ENCODE measurements around the gene RAX.

The RAX gene

DNA sequence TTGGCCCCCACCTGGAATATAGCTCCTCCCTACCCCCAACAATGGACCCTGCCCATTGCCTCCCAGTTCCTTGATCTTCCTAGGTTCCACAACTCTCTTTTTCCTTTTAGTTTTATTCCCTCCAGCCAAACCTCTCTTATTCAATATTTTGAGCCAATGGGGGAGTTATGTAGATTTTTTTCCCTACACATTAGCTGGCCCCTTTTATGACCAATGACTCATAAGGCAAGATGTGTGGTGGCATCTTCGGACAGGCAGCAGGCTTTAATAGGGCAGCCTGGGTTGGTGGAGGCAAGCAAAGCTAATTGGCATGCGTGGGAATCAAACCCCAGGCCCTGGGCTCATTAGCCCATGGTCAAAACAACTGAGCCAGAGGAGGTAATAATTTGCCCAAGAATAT is 44.1 kb downstream of the RAX start:
- Histone ChIP-seq H3K9ac (ENCODE audit: insufficient read length) (no peak overlapping the region), H3K9me3 (ENCODE audit: low read depth, low read length) (no peaks in the 10 kb centered on the region), H3K36me3 (ENCODE audit: insufficient read depth, low read length) (peaks cover 58% of the 10 kb centered on the region), H3K4me3 (no peak overlapping the region; the same call in 1 of the 2 replicates), H3K27ac (peak overlapping the region; percentile 88; the same call in 1 of the 2 replicates)
- no peak for DNase-seq (ENCODE audit: low read depth, low spot score)
- no peak for TF ChIP-seq EZH2 (IDR thresholded peaks at IDR 0.05)
- TF ChIP-seq POLR2AphosphoS5 (IDR thresholded peaks at IDR 0.05; ENCODE audit: borderline replicate concordance, low read depth, low read length), result no peak
- TF ChIP-seq FOXP2 (optimal IDR thresholded peaks at IDR 0.05; ENCODE audit: control extremely low read depth, extremely low read length, insufficient read depth), result no peak

DNA sequence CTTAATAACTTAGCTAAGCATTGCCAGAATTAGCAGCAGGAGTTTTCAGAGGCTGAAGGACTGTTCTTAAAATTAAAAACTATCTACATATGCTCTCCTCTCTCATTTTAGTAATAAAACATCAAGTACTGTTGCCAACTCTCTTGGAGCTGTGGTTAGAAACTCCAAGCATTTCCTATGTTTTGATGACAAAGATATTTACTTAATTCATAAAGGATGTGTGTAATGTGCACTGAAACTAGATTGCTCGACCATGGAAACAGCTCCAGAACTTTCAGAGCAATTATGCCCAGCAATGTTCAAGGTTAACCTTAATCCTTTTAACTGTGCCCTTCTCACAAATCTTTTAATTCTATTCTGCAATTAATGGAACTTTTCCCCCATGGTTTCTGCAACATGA is 44.9 kb downstream of the RAX start:
- DNase-seq (ENCODE audit: low read depth, low spot score), result peak; percentile 93
- no peaks in the 10 kb centered on the region for H3K9me3 ChIP-seq (ENCODE audit: low read depth, low read length)

DNA sequence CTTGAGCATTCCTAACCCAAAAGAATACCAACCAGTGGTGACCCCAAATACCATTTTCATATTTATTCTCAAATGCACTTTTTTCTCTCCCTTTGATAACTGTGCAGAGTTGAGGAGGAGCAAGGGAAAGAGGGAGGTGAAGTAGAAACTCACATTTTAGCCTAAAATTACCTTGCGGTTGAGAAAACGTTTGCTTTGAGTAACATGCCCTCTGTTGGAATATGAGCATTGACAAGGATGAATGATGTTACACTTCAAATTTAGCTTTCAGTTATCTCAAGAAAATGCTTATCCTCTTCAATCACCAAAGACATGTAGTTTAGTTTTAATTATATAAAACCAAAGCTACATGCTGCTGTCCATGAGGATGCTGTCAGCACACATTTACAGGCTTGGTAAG is 50.9 kb downstream of the RAX start:
- peaks cover 25% of the 10 kb centered on the region for H3K36me3 ChIP-seq (ENCODE audit: insufficient read depth, low read length)
- DNase-seq (ENCODE audit: low read depth, low spot score), result no peak
- TF ChIP-seq EZH2 (IDR thresholded peaks at IDR 0.05) (no peak), FOXP2 (optimal IDR thresholded peaks at IDR 0.05; ENCODE audit: control extremely low read depth, extremely low read length, insufficient read depth) (no peak), POLR2AphosphoS5 (IDR thresholded peaks at IDR 0.05; ENCODE audit: borderline replicate concordance, low read depth, low read length) (no peak)
- peak overlapping the region; percentile 86; the same call in 1 of the 2 replicates for H3K27ac ChIP-seq
- peak overlapping the region; percentile 88 for H3K9ac ChIP-seq (ENCODE audit: insufficient read length)
- H3K4me3 ChIP-seq, result peak overlapping the region; percentile 82
- no peaks in the 10 kb centered on the region for H3K9me3 ChIP-seq (ENCODE audit: low read depth, low read length)

More for the DNA sequence above, 44.9 kb downstream of the RAX start:
- Histone ChIP-seq H3K9ac (ENCODE audit: insufficient read length) (no peak overlapping the region), H3K36me3 (ENCODE audit: insufficient read depth, low read length) (peaks cover 58% of the 10 kb centered on the region), H3K4me3 (peak overlapping the region; percentile 64), H3K27ac (peak overlapping the region; percentile 88)
- TF ChIP-seq POLR2AphosphoS5 (IDR thresholded peaks at IDR 0.05; ENCODE audit: borderline replicate concordance, low read depth, low read length) (peak; percentile 69; the same call in 1 of the 2 replicates), EZH2 (IDR thresholded peaks at IDR 0.05) (no peak)

DNA sequence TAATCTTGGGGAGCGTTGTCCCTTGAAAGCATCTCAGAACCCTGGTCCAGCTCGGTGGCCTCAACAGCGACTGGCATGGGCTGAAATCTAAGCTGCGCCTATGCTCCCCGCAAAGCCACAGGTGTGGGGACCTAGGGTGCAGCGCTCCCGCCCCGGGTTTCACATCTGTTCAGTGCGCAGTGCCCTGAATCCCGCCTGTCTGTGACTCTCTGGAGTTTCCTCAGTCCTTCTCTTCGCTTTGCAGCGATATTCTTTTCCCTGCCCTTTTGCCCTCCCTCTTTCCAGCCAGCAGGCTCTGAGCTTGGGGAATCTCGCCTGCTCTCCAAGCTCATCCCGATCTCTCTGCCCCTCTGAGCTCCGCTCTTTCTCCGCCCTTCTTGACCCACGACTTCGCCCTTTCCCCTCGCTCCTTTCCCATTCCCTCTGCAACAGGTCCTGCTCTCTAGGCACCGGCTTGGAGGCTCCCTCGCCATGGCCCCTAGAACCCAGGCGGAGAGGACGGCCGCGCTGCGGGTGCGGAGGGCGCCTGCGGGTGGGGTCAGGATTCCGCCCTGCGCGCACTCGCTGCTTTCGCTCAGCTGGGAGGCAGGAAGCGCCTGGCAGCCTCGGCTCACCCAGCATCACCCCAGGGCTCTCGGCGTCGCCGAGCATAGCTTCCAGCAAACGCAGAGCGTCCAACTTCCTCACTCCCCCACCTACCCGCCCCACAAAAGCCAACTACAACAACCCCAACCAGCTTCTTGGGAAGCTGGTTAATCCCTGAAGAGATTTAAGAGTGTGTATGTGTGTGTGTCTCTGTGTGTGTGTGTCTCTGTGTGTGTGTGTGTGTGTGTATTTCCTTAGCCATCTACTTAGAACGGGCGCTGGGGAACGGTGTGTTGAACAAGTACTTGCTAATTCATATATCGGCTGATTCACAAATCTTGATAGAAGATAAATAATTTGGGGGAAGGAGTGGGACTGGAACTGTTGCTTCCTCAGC is 52.2 kb downstream of the RAX start:
- Histone ChIP-seq H3K4me3 (peak overlapping the region; percentile 82), H3K9me3 (ENCODE audit: low read depth, low read length) (no peaks in the 10 kb centered on the region), H3K27ac (peak overlapping the region; percentile 75), H3K9ac (ENCODE audit: insufficient read length) (peak overlapping the region; percentile 88), H3K36me3 (ENCODE audit: insufficient read depth, low read length) (peaks cover 12% of the 10 kb centered on the region; the same call in 1 of the 2 replicates)
- no peak for TF ChIP-seq FOXP2 (optimal IDR thresholded peaks at IDR 0.05; ENCODE audit: control extremely low read depth, extremely low read length, insufficient read depth)
- peak; percentile 41; the same call in 1 of the 2 replicates for TF ChIP-seq POLR2AphosphoS5 (IDR thresholded peaks at IDR 0.05; ENCODE audit: borderline replicate concordance, low read depth, low read length)
- no peak for DNase-seq (ENCODE audit: low read depth, low spot score)

DNA sequence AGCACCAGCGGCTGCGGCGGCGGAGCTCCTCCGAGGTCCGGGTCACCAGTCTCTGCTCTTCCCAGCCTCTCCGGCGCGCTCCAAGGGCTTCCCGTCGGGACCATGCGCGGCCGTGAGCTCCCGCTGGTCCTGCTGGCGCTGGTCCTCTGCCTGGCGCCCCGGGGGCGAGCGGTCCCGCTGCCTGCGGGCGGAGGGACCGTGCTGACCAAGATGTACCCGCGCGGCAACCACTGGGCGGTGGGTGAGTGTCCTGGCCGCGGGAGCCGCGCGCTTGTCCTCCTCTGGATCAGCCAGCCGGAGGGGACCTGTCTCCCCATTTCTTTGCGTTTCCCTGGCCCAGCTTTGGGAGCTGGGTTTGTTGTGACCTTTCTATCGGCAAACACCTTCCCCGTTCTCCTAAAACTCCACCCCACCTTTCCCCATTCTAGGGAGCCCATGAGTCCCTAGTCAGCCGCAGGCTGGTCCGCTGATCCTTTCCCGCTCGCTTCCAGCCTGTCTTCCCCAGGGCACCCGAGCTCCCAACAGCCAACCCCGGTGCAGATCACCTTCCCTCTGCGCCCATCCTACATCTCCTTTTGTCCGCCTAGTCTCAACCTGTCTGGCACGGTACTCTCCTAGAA is 53.0 kb downstream of the RAX start:
- TF ChIP-seq EZH2 (IDR thresholded peaks at IDR 0.05) (no peak), POLR2AphosphoS5 (IDR thresholded peaks at IDR 0.05; ENCODE audit: borderline replicate concordance, low read depth, low read length) (peak; percentile 67), FOXP2 (optimal IDR thresholded peaks at IDR 0.05; ENCODE audit: control extremely low read depth, extremely low read length, insufficient read depth) (no peak)
- H3K4me3 ChIP-seq, result peak overlapping the region; percentile 82
- peak overlapping the region; percentile 88 for H3K9ac ChIP-seq (ENCODE audit: insufficient read length)
- no peaks in the 10 kb centered on the region for H3K9me3 ChIP-seq (ENCODE audit: low read depth, low read length)
- H3K36me3 ChIP-seq (ENCODE audit: insufficient read depth, low read length), result peaks cover 8% of the 10 kb centered on the region; the same call in 1 of the 2 replicates
- DNase-seq (ENCODE audit: low read depth, low spot score), result no peak
- peak overlapping the region; percentile 75 for H3K27ac ChIP-seq

DNA sequence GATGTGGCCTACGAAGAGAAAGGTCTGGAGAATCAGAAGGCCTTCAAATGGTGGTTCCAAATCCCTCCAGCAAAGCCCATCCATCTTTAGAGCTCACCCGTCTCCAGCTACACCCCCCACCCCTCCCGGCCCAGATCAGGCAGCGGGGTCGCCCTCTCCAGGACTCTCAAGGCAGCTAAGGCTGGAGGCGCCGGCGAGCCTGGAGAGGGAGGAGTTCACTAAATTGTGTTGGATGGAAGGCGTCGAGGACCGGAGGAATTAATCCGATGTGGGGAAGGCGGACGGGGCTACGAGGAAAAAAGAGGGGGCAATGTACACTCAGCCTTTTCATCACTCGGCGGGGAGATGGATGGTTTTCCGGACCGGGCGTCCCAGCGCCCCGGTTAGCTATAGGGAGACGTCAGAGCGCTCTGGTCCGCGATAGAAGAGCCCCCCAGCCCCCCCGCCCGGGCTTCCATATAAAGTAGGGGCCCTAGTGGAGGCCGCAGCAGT is 53.5 kb downstream of the RAX start, which contains the start of gene GRP:
GRP (plus strand) TSS at position 487 of the 492 bp plus-strand sequence. CDS start 108 bp downstream, outside the sequence.
- peak within 1 kb of the TSS; percentile 82 for H3K4me3 ChIP-seq
- TF ChIP-seq EZH2 (IDR thresholded peaks at IDR 0.05), result no peak
- TF ChIP-seq POLR2AphosphoS5 (IDR thresholded peaks at IDR 0.05; ENCODE audit: borderline replicate concordance, low read depth, low read length), result no peak
- TF ChIP-seq FOXP2 (optimal IDR thresholded peaks at IDR 0.05; ENCODE audit: control extremely low read depth, extremely low read length, insufficient read depth), result no peak
- no peaks in the 10 kb centered on the region for H3K9me3 ChIP-seq (ENCODE audit: low read depth, low read length)
- peak within 1 kb of the TSS; percentile 75 for H3K27ac ChIP-seq
- peaks cover 8% of the 10 kb centered on the region; the same call in 1 of the 2 replicates for H3K36me3 ChIP-seq (ENCODE audit: insufficient read depth, low read length)
- peak within 1 kb of the TSS; percentile 88 for H3K9ac ChIP-seq (ENCODE audit: insufficient read length)
- DNase-seq (ENCODE audit: low read depth, low spot score), result no peak

DNA sequence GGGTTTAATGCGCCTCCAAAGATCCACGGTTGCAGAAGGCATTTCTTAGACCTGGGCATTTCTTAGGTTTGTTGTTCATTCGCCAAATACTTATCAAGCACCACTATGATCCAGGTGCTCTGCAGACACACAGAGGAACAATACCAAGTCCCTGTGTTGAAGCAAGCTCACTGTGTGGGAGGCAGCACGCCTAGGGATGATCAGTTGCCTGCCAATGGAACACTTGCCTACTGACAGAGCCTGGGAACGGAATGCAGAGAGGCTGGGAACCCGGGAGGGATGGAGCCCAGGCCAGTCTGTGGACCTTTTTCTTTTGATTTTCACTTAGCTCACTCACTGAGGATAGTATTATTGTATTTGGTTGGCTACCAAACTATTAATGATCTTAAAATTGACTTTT is 55.2 kb downstream of the RAX start:
- H3K9ac ChIP-seq (ENCODE audit: insufficient read length), result no peak overlapping the region
- H3K36me3 ChIP-seq (ENCODE audit: insufficient read depth, low read length), result peaks cover 8% of the 10 kb centered on the region; the same call in 1 of the 2 replicates
- no peak overlapping the region for H3K27ac ChIP-seq
- no peak overlapping the region for H3K4me3 ChIP-seq
- TF ChIP-seq POLR2AphosphoS5 (IDR thresholded peaks at IDR 0.05; ENCODE audit: borderline replicate concordance, low read depth, low read length), result no peak
- TF ChIP-seq FOXP2 (optimal IDR thresholded peaks at IDR 0.05; ENCODE audit: control extremely low read depth, extremely low read length, insufficient read depth), result no peak
- TF ChIP-seq EZH2 (IDR thresholded peaks at IDR 0.05), result no peak
- no peak for DNase-seq (ENCODE audit: low read depth, low spot score)
- no peaks in the 10 kb centered on the region for H3K9me3 ChIP-seq (ENCODE audit: low read depth, low read length)

Measured in SK-N-MC (cell line).